Measurements from ENCODE around the gene KCNMA1. TPM values are rescaled to one million over a fixed set of nuclear protein-coding genes. Genes with fewer than 3 reads are reported as not detected.

KCNMA1 gene
- polyA plus RNA-seq, 1 donor from 2014 or later, result 60.8 TPM

- Histone ChIP-seq H3K4me2 (ENCODE audit: low read length) (no peak overlapping the region), H3K9ac (ENCODE audit: low read length) (no peak overlapping the region), H3K9me3 (ENCODE audit: low read length) (no peaks in the 10 kb centered on the region), H3K4me3 (ENCODE audit: low read length) (no peak overlapping the region), H3K27ac (ENCODE audit: low read length) (no peak overlapping the region), H3F3A (ENCODE audit: insufficient read depth, low read length, poor library complexity, severe bottlenecking) (no peaks in the 10 kb centered on the region), H3K9me2 (ENCODE audit: insufficient read depth, low read length) (no peaks in the 10 kb centered on the region), H3K79me2 (replicated peaks; ENCODE audit: insufficient read depth, low read length) (no peaks in the 10 kb centered on the region), H3K27me3 (ENCODE audit: insufficient read depth, low read depth, low read length) (no peaks in the 10 kb centered on the region), H2AFZ (ENCODE audit: low read depth, low read length) (no peak overlapping the region), H4K20me1 (ENCODE audit: insufficient read depth) (no peaks in the 10 kb centered on the region), H3K36me3 (ENCODE audit: insufficient read depth, low read length) (no peaks in the 10 kb centered on the region)
- no peak for TF ChIP-seq EP300 (conservative IDR thresholded peaks at IDR 0.05; ENCODE audit: poor library complexity, severe bottlenecking)
- TF ChIP-seq POLR2AphosphoS5 (IDR thresholded peaks at IDR 0.05), result no peak
- no peak for TF ChIP-seq MXI1 (conservative IDR thresholded peaks at IDR 0.05; ENCODE audit: poor library complexity, severe bottlenecking)
- no peak for TF ChIP-seq RAD21 (conservative IDR thresholded peaks at IDR 0.05)
- no peak for TF ChIP-seq TAF1 (IDR thresholded peaks at IDR 0.05; ENCODE audit: low read depth)
- no peak for TF ChIP-seq EZH2 (IDR thresholded peaks at IDR 0.05; ENCODE audit: borderline replicate concordance, insufficient read depth, low read length, poor library complexity, severe bottlenecking)
- TF ChIP-seq, protein P1, sequence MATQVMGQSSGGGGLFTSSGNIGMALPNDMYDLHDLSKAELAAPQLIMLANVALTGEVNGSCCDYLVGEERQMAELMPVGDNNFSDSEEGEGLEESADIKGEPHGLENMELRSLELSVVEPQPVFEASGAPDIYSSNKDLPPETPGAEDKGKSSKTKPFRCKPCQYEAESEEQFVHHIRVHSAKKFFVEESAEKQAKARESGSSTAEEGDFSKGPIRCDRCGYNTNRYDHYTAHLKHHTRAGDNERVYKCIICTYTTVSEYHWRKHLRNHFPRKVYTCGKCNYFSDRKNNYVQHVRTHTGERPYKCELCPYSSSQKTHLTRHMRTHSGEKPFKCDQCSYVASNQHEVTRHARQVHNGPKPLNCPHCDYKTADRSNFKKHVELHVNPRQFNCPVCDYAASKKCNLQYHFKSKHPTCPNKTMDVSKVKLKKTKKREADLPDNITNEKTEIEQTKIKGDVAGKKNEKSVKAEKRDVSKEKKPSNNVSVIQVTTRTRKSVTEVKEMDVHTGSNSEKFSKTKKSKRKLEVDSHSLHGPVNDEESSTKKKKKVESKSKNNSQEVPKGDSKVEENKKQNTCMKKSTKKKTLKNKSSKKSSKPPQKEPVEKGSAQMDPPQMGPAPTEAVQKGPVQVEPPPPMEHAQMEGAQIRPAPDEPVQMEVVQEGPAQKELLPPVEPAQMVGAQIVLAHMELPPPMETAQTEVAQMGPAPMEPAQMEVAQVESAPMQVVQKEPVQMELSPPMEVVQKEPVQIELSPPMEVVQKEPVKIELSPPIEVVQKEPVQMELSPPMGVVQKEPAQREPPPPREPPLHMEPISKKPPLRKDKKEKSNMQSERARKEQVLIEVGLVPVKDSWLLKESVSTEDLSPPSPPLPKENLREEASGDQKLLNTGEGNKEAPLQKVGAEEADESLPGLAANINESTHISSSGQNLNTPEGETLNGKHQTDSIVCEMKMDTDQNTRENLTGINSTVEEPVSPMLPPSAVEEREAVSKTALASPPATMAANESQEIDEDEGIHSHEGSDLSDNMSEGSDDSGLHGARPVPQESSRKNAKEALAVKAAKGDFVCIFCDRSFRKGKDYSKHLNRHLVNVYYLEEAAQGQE (IDR thresholded peaks at IDR 0.05; ENCODE audit: borderline replicate concordance), result no peak
- no peak for TF ChIP-seq SMC3 (conservative IDR thresholded peaks at IDR 0.05; ENCODE audit: poor library complexity)
- TF ChIP-seq, protein P2, sequence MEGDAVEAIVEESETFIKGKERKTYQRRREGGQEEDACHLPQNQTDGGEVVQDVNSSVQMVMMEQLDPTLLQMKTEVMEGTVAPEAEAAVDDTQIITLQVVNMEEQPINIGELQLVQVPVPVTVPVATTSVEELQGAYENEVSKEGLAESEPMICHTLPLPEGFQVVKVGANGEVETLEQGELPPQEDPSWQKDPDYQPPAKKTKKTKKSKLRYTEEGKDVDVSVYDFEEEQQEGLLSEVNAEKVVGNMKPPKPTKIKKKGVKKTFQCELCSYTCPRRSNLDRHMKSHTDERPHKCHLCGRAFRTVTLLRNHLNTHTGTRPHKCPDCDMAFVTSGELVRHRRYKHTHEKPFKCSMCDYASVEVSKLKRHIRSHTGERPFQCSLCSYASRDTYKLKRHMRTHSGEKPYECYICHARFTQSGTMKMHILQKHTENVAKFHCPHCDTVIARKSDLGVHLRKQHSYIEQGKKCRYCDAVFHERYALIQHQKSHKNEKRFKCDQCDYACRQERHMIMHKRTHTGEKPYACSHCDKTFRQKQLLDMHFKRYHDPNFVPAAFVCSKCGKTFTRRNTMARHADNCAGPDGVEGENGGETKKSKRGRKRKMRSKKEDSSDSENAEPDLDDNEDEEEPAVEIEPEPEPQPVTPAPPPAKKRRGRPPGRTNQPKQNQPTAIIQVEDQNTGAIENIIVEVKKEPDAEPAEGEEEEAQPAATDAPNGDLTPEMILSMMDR (IDR thresholded peaks at IDR 0.05; ENCODE audit: poor library complexity, severe bottlenecking), result no peak
Observed at GRCh38 chr10:77498829-77499228, 138.8 kb downstream of the KCNMA1 start.

DNA sequence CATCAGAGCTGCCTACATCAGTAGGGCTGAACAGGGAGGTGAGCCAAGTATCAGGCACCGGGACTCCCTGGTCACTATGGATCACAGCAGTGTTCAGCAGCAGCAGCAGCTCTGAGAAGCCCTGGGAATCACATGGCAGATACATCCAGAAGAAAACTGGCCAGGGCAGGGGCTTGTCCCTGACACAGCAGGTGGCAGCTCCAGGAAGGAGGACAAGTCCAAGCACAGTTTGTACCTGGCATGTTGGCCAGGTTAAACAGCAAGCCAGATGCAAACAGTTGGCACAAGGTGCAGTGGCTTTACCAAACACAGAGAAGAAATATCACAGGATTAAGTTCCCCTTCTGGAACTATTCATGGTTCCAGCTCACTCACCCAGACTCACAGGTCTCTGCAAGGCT is 139.4 kb downstream of the KCNMA1 start:
- TF ChIP-seq, protein P2 (IDR thresholded peaks at IDR 0.05; ENCODE audit: poor library complexity, severe bottlenecking), result no peak
- TF ChIP-seq MXI1 (conservative IDR thresholded peaks at IDR 0.05; ENCODE audit: poor library complexity, severe bottlenecking) (no peak), TAF1 (IDR thresholded peaks at IDR 0.05; ENCODE audit: low read depth) (no peak), POLR2AphosphoS5 (IDR thresholded peaks at IDR 0.05) (no peak), SMC3 (conservative IDR thresholded peaks at IDR 0.05; ENCODE audit: poor library complexity) (no peak), EZH2 (IDR thresholded peaks at IDR 0.05; ENCODE audit: borderline replicate concordance, insufficient read depth, low read length, poor library complexity, severe bottlenecking) (no peak), RAD21 (conservative IDR thresholded peaks at IDR 0.05) (no peak), EP300 (conservative IDR thresholded peaks at IDR 0.05; ENCODE audit: poor library complexity, severe bottlenecking) (no peak)
- TF ChIP-seq, protein P1 (IDR thresholded peaks at IDR 0.05; ENCODE audit: borderline replicate concordance), result no peak
- Histone ChIP-seq H3K9me2 (ENCODE audit: insufficient read depth, low read length) (no peaks in the 10 kb centered on the region), H3K4me3 (ENCODE audit: low read length) (no peak overlapping the region), H3K9me3 (ENCODE audit: low read length) (no peaks in the 10 kb centered on the region), H2AFZ (ENCODE audit: low read depth, low read length) (no peak overlapping the region), H3K9ac (ENCODE audit: low read length) (no peak overlapping the region), H3K4me2 (ENCODE audit: low read length) (no peak overlapping the region), H3K79me2 (replicated peaks; ENCODE audit: insufficient read depth, low read length) (no peaks in the 10 kb centered on the region), H3K36me3 (ENCODE audit: insufficient read depth, low read length) (no peaks in the 10 kb centered on the region), H3F3A (ENCODE audit: insufficient read depth, low read length, poor library complexity, severe bottlenecking) (no peaks in the 10 kb centered on the region), H4K20me1 (ENCODE audit: insufficient read depth) (no peaks in the 10 kb centered on the region), H3K27me3 (ENCODE audit: insufficient read depth, low read depth, low read length) (no peaks in the 10 kb centered on the region), H3K27ac (ENCODE audit: low read length) (no peak overlapping the region)

All from neural cell (in vitro differentiated cells).